T-helper 1 cell treated with Interleukin-12 subunit alpha and Interleukin-12 subunit beta and Interleukin-4 antibody, amounts not matched to agents 30 μg/mL and 1 μg/mL, for 36 hours (primary cell): ENCODE data around the gene NSMCE4A.
"Not testable (repeated sequence)": the region's sequence is repeated elsewhere in the genome, so short reads cannot be mapped to it uniquely, and the experiment has no call there.

Source experiments
- H3K27ac Mint-ChIP-seq: one replicate; pipeline ENCODE4 v1.8.0; 2021; ENCODE audit warnings: mild to moderate bottlenecking, mixed read lengths
- H3K27me3 Mint-ChIP-seq: one replicate; pipeline ENCODE4 v1.8.0; 2021; ENCODE audit warnings: low read depth, mixed read lengths
- H3K36me3 Mint-ChIP-seq: one replicate; pipeline ENCODE4 v1.8.0; 2021; ENCODE audit warnings: low read depth, mixed read lengths
- H3K4me1 Mint-ChIP-seq: one replicate; pipeline ENCODE4 v1.8.0; 2021; ENCODE audit warnings: low read depth, mixed read lengths
- H3K4me3 Mint-ChIP-seq: one replicate; pipeline ENCODE4 v1.8.0; 2021; ENCODE audit warnings: mild to moderate bottlenecking, moderate library complexity, mixed read lengths
- H3K9me3 Mint-ChIP-seq: one replicate; pipeline ENCODE4 v1.8.0; 2021; ENCODE audit warnings: mixed read lengths

Gene NSMCE4A

DNA sequence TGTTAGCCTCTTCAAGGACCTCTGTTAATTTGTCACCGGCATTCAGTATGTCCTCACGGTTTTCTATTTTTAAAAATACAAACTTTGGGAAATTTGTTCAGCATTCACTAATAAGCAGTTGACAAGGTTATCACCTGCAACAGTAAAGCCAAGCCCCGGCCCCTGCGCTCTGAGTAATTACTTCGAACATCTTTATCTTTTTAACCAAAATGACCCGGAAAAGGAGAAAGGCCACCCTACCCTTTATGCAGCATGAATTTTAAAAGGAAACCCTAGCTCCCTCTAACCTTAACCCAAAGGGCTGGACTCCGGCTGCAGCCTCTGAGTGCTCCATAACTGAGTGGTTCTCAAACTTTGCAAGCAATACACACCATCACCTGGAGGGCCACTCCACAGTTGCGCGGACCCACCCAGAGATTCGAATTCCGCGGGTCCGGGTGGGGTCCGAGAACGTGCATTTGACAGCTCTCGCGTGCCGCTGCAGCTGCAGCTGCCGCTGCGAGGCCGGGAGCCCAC lies 940 bp downstream of the NSMCE4A start:
- peak overlapping the region; percentile 26 for H3K27ac Mint-ChIP-seq
- peak overlapping the region; percentile 87 for H3K4me3 Mint-ChIP-seq
- no peaks in the 10 kb centered on the region for H3K27me3 Mint-ChIP-seq
- H3K36me3 Mint-ChIP-seq: peaks cover 4% of the 10 kb centered on the region
- peaks cover 10% of the 10 kb centered on the region for H3K9me3 Mint-ChIP-seq
- peaks cover 13% of the 10 kb centered on the region for H3K4me1 Mint-ChIP-seq

DNA sequence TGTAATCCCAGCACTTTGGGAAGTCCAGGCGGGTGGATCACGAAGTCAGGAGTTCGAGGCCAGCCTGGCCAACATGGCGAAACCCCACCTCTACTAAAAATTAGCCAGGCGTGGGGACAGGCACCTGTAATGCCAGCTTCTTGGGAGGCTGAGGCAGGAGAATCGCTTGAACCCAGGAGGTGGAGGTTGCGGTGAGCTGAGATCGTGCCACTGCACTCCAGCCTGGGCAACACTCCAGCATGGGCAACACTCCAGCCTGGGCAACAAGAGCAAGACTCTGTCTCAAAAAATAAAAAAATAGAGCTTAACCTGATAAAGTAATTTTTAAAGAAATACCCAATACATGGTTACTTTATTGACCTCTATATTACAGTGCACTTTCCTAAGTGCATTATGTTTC lies 5.9 kb downstream of the NSMCE4A start:
- H3K27ac Mint-ChIP-seq, H3K9me3 Mint-ChIP-seq, H3K4me3 Mint-ChIP-seq, H3K27me3 Mint-ChIP-seq: not testable (repeated sequence)
- Mint-ChIP-seq H3K4me1 (peaks cover 12% of the 10 kb centered on the region), H3K36me3 (peaks cover 16% of the 10 kb centered on the region)

DNA sequence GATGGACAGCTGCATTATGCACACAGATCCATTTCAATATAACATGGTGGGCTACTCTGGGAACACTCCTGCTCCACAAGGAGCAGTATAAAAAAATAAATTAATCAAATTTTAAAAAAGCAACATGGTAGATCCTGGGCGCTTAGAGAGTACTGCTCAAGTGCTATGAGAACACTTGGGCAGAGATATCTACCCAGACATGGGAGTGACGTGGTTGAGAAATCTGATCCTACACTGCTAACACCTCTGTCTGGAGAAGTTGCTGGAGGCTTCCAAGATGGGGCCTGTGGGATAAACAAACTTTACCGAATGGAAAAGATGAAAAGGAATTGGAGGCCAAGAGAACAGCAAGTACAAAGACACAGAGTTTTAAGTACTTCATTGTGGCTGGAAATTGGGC lies 9.0 kb downstream of the NSMCE4A start:
- H3K27ac Mint-ChIP-seq: no peak overlapping the region
- H3K9me3 Mint-ChIP-seq: no peaks in the 10 kb centered on the region
- peaks cover 18% of the 10 kb centered on the region for H3K36me3 Mint-ChIP-seq
- H3K4me3 Mint-ChIP-seq: no peak overlapping the region
- H3K4me1 Mint-ChIP-seq: no peaks in the 10 kb centered on the region
- no peaks in the 10 kb centered on the region for H3K27me3 Mint-ChIP-seq

DNA sequence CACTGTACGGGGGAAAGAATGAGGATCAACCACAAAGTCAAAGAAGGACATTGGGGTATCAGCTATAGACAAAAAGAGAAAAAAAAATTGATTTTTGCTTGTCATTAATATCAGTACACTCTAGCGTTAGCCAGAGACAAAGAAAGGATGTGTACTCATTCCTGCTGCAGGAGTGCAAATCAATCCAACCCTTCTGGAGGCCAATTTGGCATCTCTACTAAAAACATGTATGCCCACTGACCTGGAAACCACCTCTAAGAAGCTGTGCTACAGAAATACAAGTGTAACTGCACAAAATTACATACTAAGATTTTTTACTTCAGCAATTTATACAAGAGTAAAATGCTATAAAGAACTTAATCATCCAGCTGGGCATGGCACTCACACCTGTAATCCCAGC lies 13.6 kb downstream of the NSMCE4A start:
- Mint-ChIP-seq H3K27ac (no peak overlapping the region), H3K27me3 (no peaks in the 10 kb centered on the region), H3K36me3 (peaks cover 25% of the 10 kb centered on the region), H3K4me3 (no peak overlapping the region), H3K9me3 (no peaks in the 10 kb centered on the region), H3K4me1 (no peaks in the 10 kb centered on the region)

DNA sequence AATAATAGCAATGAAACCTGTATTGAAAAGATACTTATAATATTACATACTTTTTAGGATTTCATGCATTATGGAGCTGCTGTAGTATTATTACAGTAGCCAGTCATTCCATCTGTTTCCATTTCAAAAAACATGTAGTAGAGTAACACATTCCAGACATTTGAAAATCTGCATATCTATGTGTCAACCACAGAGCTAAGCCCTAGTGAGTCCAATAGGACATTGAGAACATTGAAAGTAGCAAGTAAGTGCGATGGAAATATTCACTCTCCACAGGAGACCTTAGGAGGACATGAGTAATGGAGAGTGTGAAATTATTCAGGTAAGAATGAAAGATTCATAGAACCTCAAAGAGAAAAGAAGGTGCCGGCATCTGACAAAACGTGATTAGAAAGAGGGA lies 15.3 kb downstream of the NSMCE4A start:
- H3K27me3 Mint-ChIP-seq: no peaks in the 10 kb centered on the region
- no peaks in the 10 kb centered on the region for H3K4me1 Mint-ChIP-seq
- peaks cover 22% of the 10 kb centered on the region for H3K36me3 Mint-ChIP-seq
- no peak overlapping the region for H3K27ac Mint-ChIP-seq
- no peaks in the 10 kb centered on the region for H3K9me3 Mint-ChIP-seq
- H3K4me3 Mint-ChIP-seq: no peak overlapping the region

DNA sequence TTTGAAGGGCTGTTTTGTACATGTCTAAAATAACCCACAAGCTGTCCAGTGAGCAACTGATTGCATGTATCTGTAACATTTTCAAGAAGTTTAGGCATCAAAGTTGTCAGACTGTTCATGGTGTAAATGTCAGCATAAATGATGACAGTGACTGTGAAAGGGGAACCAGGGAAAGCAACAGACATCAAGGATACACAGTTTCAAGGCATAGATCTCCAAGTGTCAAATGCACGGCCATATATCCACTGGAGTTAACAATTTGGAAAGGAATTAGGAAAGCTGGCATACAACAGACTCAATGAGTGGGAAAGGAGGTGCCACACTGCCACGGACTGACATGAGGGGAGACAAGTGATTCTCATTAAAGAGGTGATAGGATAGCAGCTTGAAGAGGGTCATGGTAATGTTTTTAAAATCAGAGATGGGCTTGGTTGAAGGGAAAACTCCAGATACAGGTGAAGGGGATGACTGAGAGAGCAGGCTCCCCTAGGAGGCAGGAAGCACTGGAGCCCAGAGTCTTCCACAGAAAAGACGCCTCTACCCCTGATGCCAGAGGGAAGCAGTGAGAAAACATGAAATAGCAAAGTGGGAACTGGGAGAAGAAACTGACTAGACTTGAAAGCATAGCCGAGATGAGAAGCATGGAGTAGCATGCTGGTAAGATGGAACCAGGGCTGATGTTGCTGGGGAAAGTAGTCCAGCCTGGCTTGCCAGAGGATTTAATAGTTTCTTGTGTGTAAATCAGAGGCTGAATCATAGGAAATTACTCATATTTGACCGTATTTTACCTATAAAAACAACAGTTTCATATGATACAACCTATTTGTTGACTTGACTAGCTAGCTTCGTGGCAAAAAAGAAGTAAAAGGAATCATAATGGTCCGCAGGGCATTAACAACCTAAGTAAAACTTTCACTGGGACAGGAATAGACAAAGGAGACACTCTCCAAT lies 18.6 kb downstream of the NSMCE4A start:
- Mint-ChIP-seq H3K9me3 (no peaks in the 10 kb centered on the region), H3K27ac (no peak overlapping the region), H3K27me3 (no peaks in the 10 kb centered on the region), H3K4me3 (no peak overlapping the region), H3K36me3 (peaks cover 23% of the 10 kb centered on the region), H3K4me1 (no peaks in the 10 kb centered on the region)

DNA sequence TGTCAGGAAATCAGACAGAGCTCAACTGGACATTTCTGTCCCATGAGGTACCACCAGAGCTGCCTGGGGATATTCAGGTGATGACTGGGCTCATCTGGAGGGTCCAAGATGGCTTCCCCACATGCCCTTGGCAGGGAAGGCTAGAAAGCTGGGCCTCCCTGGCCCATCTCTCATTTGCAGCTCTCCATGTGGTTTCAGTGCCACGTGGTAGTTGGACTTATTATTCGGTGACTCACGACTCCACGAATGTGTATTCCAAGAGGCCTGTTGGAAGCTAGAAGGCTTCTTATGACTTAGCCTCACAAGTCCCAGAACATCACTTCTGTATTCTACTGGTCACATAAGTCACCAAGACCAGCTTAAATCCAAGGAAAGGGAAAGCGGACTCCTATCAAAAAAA lies 22.8 kb downstream of the NSMCE4A start:
- H3K4me3 Mint-ChIP-seq: no peak overlapping the region
- H3K9me3 Mint-ChIP-seq: no peaks in the 10 kb centered on the region
- H3K4me1 Mint-ChIP-seq: no peaks in the 10 kb centered on the region
- H3K27ac Mint-ChIP-seq: no peak overlapping the region
- H3K36me3 Mint-ChIP-seq: peaks cover 15% of the 10 kb centered on the region
- H3K27me3 Mint-ChIP-seq: no peaks in the 10 kb centered on the region

DNA sequence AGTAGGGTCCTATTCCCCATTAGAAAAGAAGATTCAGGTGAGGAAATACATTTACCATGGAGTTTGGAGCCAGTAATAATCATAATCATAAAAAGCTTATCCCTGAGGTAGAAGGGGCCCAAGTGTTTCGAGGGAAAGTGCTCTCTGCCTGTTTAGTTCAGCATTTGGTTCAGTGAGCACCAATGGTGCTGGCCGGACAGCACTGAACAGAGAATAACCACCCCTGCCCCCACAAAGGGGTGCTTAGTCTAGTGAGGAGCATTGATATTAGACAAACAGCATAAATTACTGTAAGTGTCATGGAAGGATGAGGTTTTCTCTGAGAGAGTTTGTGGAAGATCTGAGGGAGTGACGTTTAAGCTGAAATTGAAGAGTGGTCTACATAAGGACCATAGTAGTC lies 25.6 kb downstream of the NSMCE4A start:
- H3K27me3 Mint-ChIP-seq: no peaks in the 10 kb centered on the region
- no peaks in the 10 kb centered on the region for H3K4me1 Mint-ChIP-seq
- H3K36me3 Mint-ChIP-seq: peaks cover 7% of the 10 kb centered on the region
- no peak overlapping the region for H3K27ac Mint-ChIP-seq
- H3K4me3 Mint-ChIP-seq: no peak overlapping the region
- H3K9me3 Mint-ChIP-seq: no peaks in the 10 kb centered on the region

DNA sequence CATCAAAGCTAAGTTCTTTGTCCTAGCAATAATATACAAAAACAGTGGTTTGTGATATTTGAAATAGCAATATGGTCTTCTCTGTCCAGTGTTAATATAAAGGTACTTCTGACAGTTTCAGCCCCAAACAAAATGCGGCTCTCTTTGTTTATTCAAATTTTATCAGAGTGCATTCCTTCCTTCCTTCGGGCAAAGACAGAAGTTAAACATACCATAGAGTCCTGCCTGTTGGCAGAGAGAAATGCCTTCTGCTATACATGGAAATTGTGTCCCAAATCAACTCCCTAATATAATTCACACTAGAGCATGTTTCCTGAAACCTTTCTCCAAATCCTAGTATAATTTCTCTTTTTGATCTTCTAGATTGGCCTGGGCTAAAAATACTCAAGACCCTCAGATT lies 26.0 kb downstream of the NSMCE4A start:
- Mint-ChIP-seq H3K4me1 (no peaks in the 10 kb centered on the region), H3K27ac (no peak overlapping the region), H3K27me3 (no peaks in the 10 kb centered on the region), H3K36me3 (peaks cover 7% of the 10 kb centered on the region), H3K9me3 (no peaks in the 10 kb centered on the region), H3K4me3 (no peak overlapping the region)

DNA sequence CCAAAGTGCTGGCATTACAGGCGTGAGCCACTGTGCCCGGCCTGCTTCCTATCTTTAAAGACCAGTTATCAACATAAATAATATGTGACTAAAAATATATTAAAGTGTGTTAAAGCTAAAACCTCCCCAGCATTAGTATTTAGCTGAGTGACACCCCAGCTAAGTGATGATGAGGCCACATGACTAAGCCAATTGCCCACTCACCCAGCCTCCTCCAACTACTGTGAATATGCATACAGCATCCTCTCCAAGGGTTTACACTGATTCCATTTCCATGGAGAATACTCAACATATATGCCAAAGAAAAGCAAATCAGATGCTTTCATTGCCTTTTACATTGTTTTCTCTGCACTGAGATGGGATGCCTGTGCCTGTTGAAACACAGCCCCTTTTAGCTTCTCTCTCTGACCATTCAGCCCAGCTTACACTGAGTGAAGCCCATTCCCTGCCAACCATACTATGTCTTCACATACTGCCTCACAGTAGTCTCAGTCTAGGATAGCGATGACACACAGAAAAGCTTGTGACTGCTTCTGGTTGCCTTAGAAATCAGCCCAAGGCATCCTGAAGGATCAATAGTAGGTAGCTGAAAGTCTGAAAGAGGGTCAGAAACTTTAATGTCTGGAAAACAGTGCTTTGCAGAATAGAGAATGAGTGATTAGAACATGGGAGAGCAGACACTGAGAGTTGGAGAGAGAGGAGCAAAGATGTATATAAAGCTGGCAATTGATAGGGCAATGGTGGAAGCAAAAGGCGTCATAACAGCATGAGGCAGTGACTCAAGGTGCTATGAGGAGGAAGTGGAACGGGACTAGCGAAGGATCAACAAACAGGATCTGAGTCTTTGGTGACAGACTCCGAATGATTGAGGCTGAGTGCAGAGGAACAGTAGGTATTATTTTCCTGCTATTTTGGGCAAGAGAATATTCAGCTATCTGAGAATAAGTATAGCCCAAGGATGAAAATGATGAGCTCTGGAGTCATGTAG lies 27.4 kb downstream of the NSMCE4A start:
- no peaks in the 10 kb centered on the region for H3K4me1 Mint-ChIP-seq
- no peaks in the 10 kb centered on the region for H3K9me3 Mint-ChIP-seq
- H3K27me3 Mint-ChIP-seq: no peaks in the 10 kb centered on the region
- no peaks in the 10 kb centered on the region for H3K36me3 Mint-ChIP-seq
- no peak overlapping the region for H3K27ac Mint-ChIP-seq
- no peak overlapping the region for H3K4me3 Mint-ChIP-seq

DNA sequence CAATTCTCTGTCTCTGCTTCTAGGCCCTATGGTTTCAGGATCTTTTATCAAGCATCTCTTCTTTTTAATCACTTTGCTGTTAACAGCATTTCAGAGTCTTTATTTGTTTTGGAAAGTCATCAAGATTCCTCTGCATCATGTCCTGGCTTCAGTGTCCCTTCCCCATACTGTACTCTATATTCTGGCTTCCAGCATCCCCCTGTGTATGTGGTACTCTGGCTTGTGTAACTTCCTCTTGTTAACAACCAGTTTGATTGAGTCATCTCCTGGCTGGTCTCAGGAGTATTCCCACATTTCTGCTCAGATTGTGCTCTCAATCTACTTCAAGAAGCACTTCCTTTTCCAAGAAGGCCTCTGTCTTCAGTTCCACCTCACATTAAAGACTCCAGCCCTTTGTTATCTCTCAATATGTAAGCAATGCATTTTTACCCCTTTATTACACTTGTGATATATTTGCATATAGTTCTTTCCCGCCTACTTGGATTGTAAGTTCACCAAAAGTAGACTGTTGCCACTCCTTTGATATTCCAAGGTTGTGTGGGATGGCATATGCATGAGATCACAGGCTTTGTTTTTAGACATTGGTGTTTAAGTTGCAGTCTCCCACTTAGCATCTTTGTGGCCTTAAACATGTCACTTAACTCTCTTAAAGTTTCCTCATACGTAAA lies 32.1 kb downstream of the NSMCE4A start:
- H3K4me1 Mint-ChIP-seq: no peaks in the 10 kb centered on the region
- H3K27ac Mint-ChIP-seq: no peak overlapping the region
- H3K9me3 Mint-ChIP-seq: no peaks in the 10 kb centered on the region
- H3K36me3 Mint-ChIP-seq: no peaks in the 10 kb centered on the region
- peaks cover 12% of the 10 kb centered on the region for H3K27me3 Mint-ChIP-seq
- no peak overlapping the region for H3K4me3 Mint-ChIP-seq

DNA sequence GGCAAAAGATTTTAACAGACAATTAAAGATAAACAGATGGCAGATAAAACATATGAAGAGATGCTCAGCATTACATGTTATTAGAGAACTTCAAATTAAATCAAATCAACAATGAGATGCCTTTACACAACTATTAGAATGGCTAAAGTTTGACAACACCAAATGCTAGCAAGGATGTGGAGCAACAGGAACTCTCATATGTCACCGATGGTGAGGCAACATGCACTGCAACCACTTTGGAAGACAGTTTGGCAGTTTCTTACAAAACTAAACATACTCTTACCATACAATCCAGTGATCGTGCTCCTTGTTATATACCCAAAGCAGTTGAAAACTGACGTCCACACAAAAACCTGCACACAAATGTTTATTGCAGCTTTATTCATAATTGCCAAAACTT lies 33.5 kb downstream of the NSMCE4A start:
- no peaks in the 10 kb centered on the region for H3K4me1 Mint-ChIP-seq

DNA sequence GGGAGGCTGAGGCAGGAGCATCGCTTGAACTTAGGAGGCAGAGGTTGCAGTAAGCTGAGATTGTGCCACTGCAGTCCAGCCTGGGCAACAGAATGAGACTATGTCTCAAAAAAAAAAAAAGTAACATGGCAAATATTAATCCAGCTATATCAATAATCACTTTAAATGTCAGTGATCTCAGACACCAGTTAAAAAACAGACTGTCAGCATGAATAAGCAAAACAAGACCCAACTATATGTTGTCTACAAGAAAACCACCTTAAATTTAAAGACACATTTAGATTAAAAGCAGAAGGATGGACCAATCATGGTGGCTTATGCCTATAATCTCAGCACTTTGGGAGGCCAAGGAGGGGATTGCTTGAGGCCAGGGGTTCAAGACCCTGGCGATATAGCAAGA lies 38.7 kb downstream of the NSMCE4A start:
- Mint-ChIP-seq H3K9me3 (no peaks in the 10 kb centered on the region), H3K4me3 (no peak overlapping the region), H3K4me1 (no peaks in the 10 kb centered on the region), H3K27ac (no peak overlapping the region), H3K36me3 (no peaks in the 10 kb centered on the region), H3K27me3 (peaks cover 12% of the 10 kb centered on the region)

More for the DNA sequence above, 33.5 kb downstream of the NSMCE4A start:
- Mint-ChIP-seq H3K4me3 (no peak overlapping the region), H3K9me3 (no peaks in the 10 kb centered on the region), H3K27ac (no peak overlapping the region), H3K36me3 (no peaks in the 10 kb centered on the region), H3K27me3 (peaks cover 12% of the 10 kb centered on the region)

DNA sequence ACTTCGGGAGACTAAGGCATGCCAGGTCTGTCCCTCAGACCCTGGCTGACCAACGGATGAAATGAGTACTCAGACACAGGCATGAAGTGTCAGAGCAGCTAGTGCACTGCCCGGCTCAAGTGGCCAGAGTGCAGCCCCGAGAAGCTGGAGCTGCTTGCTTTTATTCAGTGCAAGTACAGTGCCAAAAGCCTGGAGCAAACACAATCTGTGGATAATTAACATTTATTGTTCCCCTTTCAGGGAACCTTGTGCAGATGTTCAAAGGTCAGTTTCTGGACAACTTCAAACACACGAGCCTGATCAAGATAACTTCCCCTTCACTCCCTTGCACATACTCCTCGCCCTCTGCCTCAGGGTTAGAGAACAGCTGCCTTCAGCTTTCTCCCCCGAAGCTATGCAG lies 39.3 kb downstream of the NSMCE4A start:
- no peak overlapping the region for H3K4me3 Mint-ChIP-seq
- H3K27ac Mint-ChIP-seq: no peak overlapping the region
- H3K4me1 Mint-ChIP-seq: no peaks in the 10 kb centered on the region
- H3K36me3 Mint-ChIP-seq: no peaks in the 10 kb centered on the region
- peaks cover 12% of the 10 kb centered on the region for H3K27me3 Mint-ChIP-seq
- H3K9me3 Mint-ChIP-seq: no peaks in the 10 kb centered on the region
